ENCODE results near the gene TRPM3. TPM values are rescaled to one million over a fixed set of nuclear protein-coding genes. Genes with fewer than 3 reads are reported as not detected.

Gene TRPM3
- total RNA-seq, 1 donor from 2014 or later: 0.22 TPM

GRCh38 chr9:70561111-70561510 lies 560.3 kb downstream of the TRPM3 start:
- Histone ChIP-seq H3K9me3 (replicated peaks) (no peaks in the 10 kb centered on the region), H3K36me3 (no peaks in the 10 kb centered on the region), H3K27me3 (ENCODE audit: low read depth) (no peaks in the 10 kb centered on the region), H3K4me1 (no peaks in the 10 kb centered on the region), H3K4me3 (no peak overlapping the region), H3K27ac (replicated peaks) (no peak overlapping the region)
- DNase-seq: no peak
- intact Hi-C loops (cut with micrococcal nuclease): no loop called here
- TF ChIP-seq, protein P1, sequence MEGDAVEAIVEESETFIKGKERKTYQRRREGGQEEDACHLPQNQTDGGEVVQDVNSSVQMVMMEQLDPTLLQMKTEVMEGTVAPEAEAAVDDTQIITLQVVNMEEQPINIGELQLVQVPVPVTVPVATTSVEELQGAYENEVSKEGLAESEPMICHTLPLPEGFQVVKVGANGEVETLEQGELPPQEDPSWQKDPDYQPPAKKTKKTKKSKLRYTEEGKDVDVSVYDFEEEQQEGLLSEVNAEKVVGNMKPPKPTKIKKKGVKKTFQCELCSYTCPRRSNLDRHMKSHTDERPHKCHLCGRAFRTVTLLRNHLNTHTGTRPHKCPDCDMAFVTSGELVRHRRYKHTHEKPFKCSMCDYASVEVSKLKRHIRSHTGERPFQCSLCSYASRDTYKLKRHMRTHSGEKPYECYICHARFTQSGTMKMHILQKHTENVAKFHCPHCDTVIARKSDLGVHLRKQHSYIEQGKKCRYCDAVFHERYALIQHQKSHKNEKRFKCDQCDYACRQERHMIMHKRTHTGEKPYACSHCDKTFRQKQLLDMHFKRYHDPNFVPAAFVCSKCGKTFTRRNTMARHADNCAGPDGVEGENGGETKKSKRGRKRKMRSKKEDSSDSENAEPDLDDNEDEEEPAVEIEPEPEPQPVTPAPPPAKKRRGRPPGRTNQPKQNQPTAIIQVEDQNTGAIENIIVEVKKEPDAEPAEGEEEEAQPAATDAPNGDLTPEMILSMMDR (IDR thresholded peaks at IDR 0.05; ENCODE audit: borderline replicate concordance): no peak

- Histone ChIP-seq H3K9me3 (replicated peaks) (no peaks in the 10 kb centered on the region), H3K27me3 (ENCODE audit: low read depth) (no peaks in the 10 kb centered on the region), H3K4me1 (peaks cover 10% of the 10 kb centered on the region), H3K27ac (replicated peaks) (no peak overlapping the region), H3K4me3 (no peak overlapping the region), H3K36me3 (no peaks in the 10 kb centered on the region)
- no peak for DNase-seq
- intact Hi-C loops (cut with micrococcal nuclease): no loop called here
- TF ChIP-seq, protein P1 (IDR thresholded peaks at IDR 0.05; ENCODE audit: borderline replicate concordance): no peak
These were observed 562.3 kb downstream of the TRPM3 start for GRCh38 chr9:70559102-70559501.

DNA sequence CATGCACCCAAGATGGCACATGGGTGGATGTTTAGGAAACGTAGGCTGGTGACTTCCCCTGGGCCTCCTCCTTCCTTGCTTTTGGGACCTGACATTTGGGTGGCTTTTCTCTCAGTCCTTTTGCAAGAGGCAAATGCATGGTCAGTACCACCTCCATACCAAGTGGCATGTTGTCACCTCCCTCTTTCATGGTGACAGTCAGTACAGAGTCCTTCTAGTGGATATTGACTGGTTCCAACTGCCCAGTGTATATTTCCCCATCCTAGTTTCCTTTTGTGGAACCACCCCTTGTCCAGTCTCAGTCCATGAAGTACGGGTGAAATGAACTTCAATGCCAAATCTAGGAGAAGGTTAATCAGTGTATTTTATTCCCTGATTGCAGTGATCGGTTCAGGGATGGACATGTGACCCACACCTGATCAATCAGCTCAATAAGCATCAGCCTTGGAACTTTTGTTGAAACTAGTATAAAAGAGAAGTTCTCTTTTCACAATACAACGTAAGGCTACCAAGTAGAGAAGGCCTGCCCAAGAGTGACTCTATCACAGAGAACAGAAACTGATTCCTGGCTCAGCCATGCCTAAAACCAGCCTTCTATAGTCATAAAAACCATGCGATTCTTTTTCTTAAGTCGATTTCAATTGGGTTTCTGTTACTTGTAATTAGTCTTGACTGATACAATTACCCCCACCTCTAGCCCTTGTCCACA lies 563.6 kb downstream of the TRPM3 start:
- intact Hi-C loops (cut with micrococcal nuclease): no loop called here
- Histone ChIP-seq H3K27me3 (ENCODE audit: low read depth) (no peaks in the 10 kb centered on the region), H3K36me3 (no peaks in the 10 kb centered on the region), H3K4me3 (no peak overlapping the region), H3K27ac (replicated peaks) (no peak overlapping the region), H3K9me3 (replicated peaks) (no peaks in the 10 kb centered on the region), H3K4me1 (peaks cover 18% of the 10 kb centered on the region)
- TF ChIP-seq, protein P1 (IDR thresholded peaks at IDR 0.05; ENCODE audit: borderline replicate concordance): no peak
- no peak for DNase-seq

DNA sequence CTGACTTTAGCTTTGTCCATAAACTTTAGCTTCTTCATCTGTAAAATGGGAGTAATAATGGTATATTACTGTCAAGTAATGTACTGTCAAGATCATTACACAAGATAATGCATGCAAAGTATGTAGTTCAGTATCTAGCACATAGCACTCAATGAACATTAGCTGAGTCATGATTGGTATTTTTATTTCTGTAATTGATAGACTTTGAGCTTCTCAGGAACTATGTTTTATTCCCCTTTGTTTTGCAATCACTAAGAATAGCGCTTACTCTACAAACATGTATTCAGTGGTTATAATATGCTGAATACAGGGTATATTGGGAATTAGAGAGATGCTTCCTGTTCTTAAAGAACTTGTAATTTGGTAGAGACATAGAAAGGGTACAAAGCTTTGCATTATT lies 564.6 kb downstream of the TRPM3 start:
- H3K27me3 ChIP-seq (ENCODE audit: low read depth): no peaks in the 10 kb centered on the region
- no peaks in the 10 kb centered on the region for H3K36me3 ChIP-seq
- H3K27ac ChIP-seq (replicated peaks): no peak overlapping the region
- intact Hi-C loops (cut with micrococcal nuclease): no loop called here
- peaks cover 18% of the 10 kb centered on the region for H3K4me1 ChIP-seq
- no peak overlapping the region for H3K4me3 ChIP-seq
- no peak for DNase-seq
- no peaks in the 10 kb centered on the region for H3K9me3 ChIP-seq (replicated peaks)
- TF ChIP-seq, protein P1 (IDR thresholded peaks at IDR 0.05; ENCODE audit: borderline replicate concordance): no peak

GRCh38 chr9:70554881-70555280 lies 566.5 kb downstream of the TRPM3 start:
- H3K27me3 ChIP-seq (ENCODE audit: low read depth): no peaks in the 10 kb centered on the region
- intact Hi-C loops (cut with micrococcal nuclease): no loop called here
- no peaks in the 10 kb centered on the region for H3K9me3 ChIP-seq (replicated peaks)
- H3K4me1 ChIP-seq: peaks cover 18% of the 10 kb centered on the region
- TF ChIP-seq, protein P1 (IDR thresholded peaks at IDR 0.05; ENCODE audit: borderline replicate concordance): no peak
- no peaks in the 10 kb centered on the region for H3K36me3 ChIP-seq
- no peak for DNase-seq
- H3K27ac ChIP-seq (replicated peaks): no peak overlapping the region
- no peak overlapping the region for H3K4me3 ChIP-seq

Measured in left ventricle myocardium inferior (tissue), 1 donor.